GM12878 (cell line): ENCODE data around the gene MDFIC2.

Experiments
- CTCF ChIP-seq, 3 experiments: IDR thresholded peaks in 2 of 3; conservative IDR thresholded peaks in 1 of 3; 2 replicates each; pipeline ENCODE4 v1.5.1; 2011; ENCODE audit warnings: low read depth in 3 of 3, low read length in 3 of 3, mild to moderate bottlenecking in 3 of 3, control low read depth in 2 of 3, moderate library complexity in 2 of 3, inconsistent platforms in 1 of 3, mixed read lengths in 1 of 3; ENCODE audit not compliant: control insufficient read depth in 2 of 3, insufficient read depth in 1 of 3; ENCODE audit errors: extremely low read depth in 1 of 3
- EED ChIP-seq: sonication (generic); IDR thresholded peaks from 2 replicates; pipeline ENCODE4 v1.6.1; 2016; ENCODE audit warnings: antibody characterized with exemption, low read depth
- KAT2A ChIP-seq: conservative IDR thresholded peaks from 2 replicates; pipeline ENCODE4 v1.6.1; 2011; ENCODE audit warnings: low read depth, low read length; ENCODE audit not compliant: control insufficient read depth
- KDM1A ChIP-seq: fragments of 200-600 bp; sonication (generic); IDR thresholded peaks from 2 replicates; pipeline ENCODE4 v1.6.1; 2016; ENCODE audit warnings: borderline replicate concordance
- RCOR1 ChIP-seq: conservative IDR thresholded peaks from 2 replicates; pipeline ENCODE4 v1.6.1; 2012; ENCODE audit warnings: low read depth, low read length, improper control_type of control experiment
- TCF7 ChIP-seq: IDR thresholded peaks from 2 replicates; pipeline ENCODE4 v1.6.1; 2014; ENCODE audit warnings: antibody characterized with exemption, borderline replicate concordance
- ZNF384 ChIP-seq: IDR thresholded peaks from 2 replicates; pipeline ENCODE4 v1.6.1; 2012; ENCODE audit warnings: low read depth, mild to moderate bottlenecking, low read length, improper control_type of control experiment, borderline replicate concordance
- ZSCAN29 ChIP-seq: fragments of 450-650 bp; IDR thresholded peaks from 2 replicates; pipeline ENCODE4 v1.6.1; 2017; ENCODE audit warnings: mild to moderate bottlenecking, moderate library complexity

GRCh38 chr3:70186221-70186620, 126.2 kb downstream of the MDFIC2 start:
- TF ChIP-seq RCOR1 (no peak), EED (no peak), TCF7 (no peak), KDM1A (no peak), CTCF (IDR thresholded peaks at IDR 0.05 in 2 of 3, conservative IDR thresholded peaks at IDR 0.05 in 1 of 3; ENCODE audit: control insufficient read depth in 2 of 3, extremely low read depth in 1 of 3, insufficient read depth in 1 of 3, low read depth in 3 of 3, low read length in 3 of 3) (no peak), ZSCAN29 (no peak), ZNF384 (no peak), KAT2A (no peak)
